Large intestine (tissue), 3 donors: ENCODE data around the gene CDKAL1. TPM values are rescaled to one million over a fixed set of nuclear protein-coding genes. Genes with fewer than 3 reads are reported as not detected.

Experiments
- DNase-seq, 2 donors: peaks; one replicate each; pipeline versions ENCODE4 v3.0.0 to v3.0.0-alpha.2; 2013
- H3K27ac ChIP-seq: one replicate; pipeline ENCODE4 v1.5.1; 2013; ENCODE audit warnings: low read length
- H3K27me3 ChIP-seq: 2 replicates; pipeline ENCODE4 v1.6.1; 2013; ENCODE audit warnings: low read length; ENCODE audit not compliant: control insufficient read depth, insufficient read depth
- H3K36me3 ChIP-seq: 2 replicates; pipeline ENCODE4 v1.6.1; 2013; ENCODE audit warnings: low read length; ENCODE audit not compliant: control insufficient read depth, insufficient read depth
- H3K4me1 ChIP-seq: one replicate; pipeline ENCODE4 v1.6.1; 2013; ENCODE audit warnings: low read length; ENCODE audit not compliant: control insufficient read depth, insufficient read depth
- H3K4me3 ChIP-seq: one replicate; pipeline ENCODE4 v1.5.1; 2013; ENCODE audit warnings: low read length
- H3K9me3 ChIP-seq: one replicate; pipeline ENCODE4 v1.6.1; 2013; ENCODE audit warnings: mild to moderate bottlenecking, low read depth, low read length, moderate library complexity; ENCODE audit not compliant: control insufficient read depth
- WGBS: methylation state at CpG from one replicate; pipeline ENCODE4 v1.1.5; 2013; ENCODE audit warnings: low lambda C conversion rate; ENCODE audit not compliant: insufficient coverage; 5-methylcytosine and 5-hydroxymethylcytosine counted together
- polyA plus RNA-seq: library from polyadenylated mRNA; unstranded; fragments of 120-200 nt; gene quantifications from one replicate; pipeline ENCODE4 v1.2.1, GENCODE V29; 2013

CDKAL1 gene
- polyA plus RNA-seq, 1 donor = 10.3 TPM

GRCh38 chr6:21121636-21122136 lies 587.4 kb downstream of the CDKAL1 start:
- no peak for DNase-seq
- H3K27ac ChIP-seq = no peak overlapping the region
- H3K36me3 ChIP-seq = no peaks in the 10 kb centered on the region
- H3K4me3 ChIP-seq = no peak overlapping the region
- no peaks in the 10 kb centered on the region for H3K9me3 ChIP-seq
- H3K4me1 ChIP-seq = peaks cover 11% of the 10 kb centered on the region
- no peaks in the 10 kb centered on the region for H3K27me3 ChIP-seq
- no CpG with 5 or more reads among the region's 3 CpGs for WGBS

- DNase-seq = peak; percentile 65 to 84
- H3K4me3 ChIP-seq = no peak overlapping the region
- peak overlapping the region; percentile 29 for H3K27ac ChIP-seq
- H3K27me3 ChIP-seq = no peaks in the 10 kb centered on the region
- no peaks in the 10 kb centered on the region for H3K9me3 ChIP-seq
- WGBS = 86% methylated on average over 1 of the region's 4 CpGs
- H3K36me3 ChIP-seq = no peaks in the 10 kb centered on the region
- peaks cover 11% of the 10 kb centered on the region for H3K4me1 ChIP-seq
Observed at GRCh38 chr6:21123507-21124436, 589.5 kb downstream of the CDKAL1 start.

GRCh38 chr6:21128601-21129000 lies 594.3 kb downstream of the CDKAL1 start:
- Histone ChIP-seq H3K36me3 (no peaks in the 10 kb centered on the region), H3K4me1 (peaks cover 11% of the 10 kb centered on the region), H3K9me3 (no peaks in the 10 kb centered on the region), H3K27me3 (no peaks in the 10 kb centered on the region), H3K4me3 (no peak overlapping the region), H3K27ac (no peak overlapping the region)
- DNase-seq = no peak

DNA sequence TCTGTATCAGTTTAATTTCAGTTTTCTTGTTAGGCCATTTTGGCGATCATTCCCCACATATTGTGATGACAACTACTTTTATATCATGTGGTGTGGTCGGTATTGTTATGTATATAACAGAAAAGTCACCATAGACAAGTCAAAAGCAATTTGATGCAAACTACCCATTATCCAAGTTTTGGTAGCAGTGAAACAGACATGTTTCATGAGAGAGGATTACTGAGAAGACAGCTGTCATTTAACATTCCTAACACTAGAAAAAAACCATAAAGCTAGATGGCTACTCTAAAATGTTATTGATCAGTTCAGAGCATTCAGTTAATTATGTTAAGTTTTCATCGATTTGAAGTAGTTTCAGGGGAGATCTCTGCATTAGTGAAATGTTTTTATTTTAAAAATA lies 597.1 kb downstream of the CDKAL1 start:
- Histone ChIP-seq H3K9me3 (no peaks in the 10 kb centered on the region), H3K27me3 (no peaks in the 10 kb centered on the region), H3K4me1 (no peaks in the 10 kb centered on the region), H3K36me3 (no peaks in the 10 kb centered on the region), H3K27ac (no peak overlapping the region), H3K4me3 (no peak overlapping the region)
- 100% methylated on average over 1 of the region's 3 CpGs for WGBS
- no peak for DNase-seq

GRCh38 chr6:21132446-21132845 lies 598.2 kb downstream of the CDKAL1 start:
- Histone ChIP-seq H3K4me1 (no peaks in the 10 kb centered on the region), H3K27ac (no peak overlapping the region), H3K36me3 (no peaks in the 10 kb centered on the region), H3K4me3 (no peak overlapping the region), H3K27me3 (no peaks in the 10 kb centered on the region), H3K9me3 (no peaks in the 10 kb centered on the region)
- WGBS = no CpG with 5 or more reads among the region's 1 CpG
- DNase-seq = no peak

DNA sequence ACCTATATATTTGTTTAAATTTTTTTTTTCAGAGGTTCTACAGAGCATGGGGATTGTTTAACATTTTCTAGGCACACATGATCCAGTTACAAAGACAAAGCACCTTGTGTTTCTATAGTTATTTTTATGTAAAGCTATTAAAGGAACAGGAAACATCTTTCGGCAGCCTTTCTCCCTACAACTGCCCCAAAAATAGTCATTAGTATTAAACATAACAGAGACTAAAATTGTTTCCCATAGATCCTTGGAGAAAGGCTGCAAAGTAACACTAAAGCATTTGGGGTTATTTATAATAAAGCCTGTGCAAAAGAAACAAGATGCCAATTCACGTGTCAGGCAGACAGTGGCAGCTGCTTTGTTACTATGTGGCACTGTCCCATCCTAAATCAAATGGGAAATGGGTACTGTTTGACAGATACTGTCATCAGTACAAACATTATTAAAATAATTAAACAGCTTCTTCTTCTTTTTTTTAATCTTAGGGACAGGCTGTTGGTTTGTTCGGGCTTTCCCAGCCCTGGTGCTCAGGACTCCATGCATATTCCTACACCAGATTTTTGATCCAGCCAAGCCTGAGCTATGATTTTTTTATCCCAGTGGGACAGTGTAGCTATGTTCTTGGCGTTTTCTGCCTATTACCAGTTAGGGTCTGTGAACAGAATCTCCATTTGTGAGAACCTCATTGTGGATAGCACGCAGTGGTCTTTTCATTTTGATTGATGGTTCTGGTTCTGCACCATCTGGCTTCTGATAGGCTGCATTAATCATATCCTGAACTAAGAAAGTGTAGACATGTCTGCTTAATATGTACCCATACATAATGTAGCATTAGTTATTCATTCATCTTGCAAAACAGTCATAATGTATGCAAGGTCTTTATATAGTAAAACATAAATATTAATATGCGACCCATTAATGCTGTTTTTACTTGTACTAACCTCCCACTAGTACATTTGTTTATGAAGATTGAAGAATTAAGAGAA lies 598.9 kb downstream of the CDKAL1 start:
- WGBS = 67% methylated on average over 3 of the region's 6 CpGs
- no peak overlapping the region for H3K4me3 ChIP-seq
- no peak for DNase-seq
- H3K27ac ChIP-seq = no peak overlapping the region
- H3K4me1 ChIP-seq = no peaks in the 10 kb centered on the region
- no peaks in the 10 kb centered on the region for H3K27me3 ChIP-seq
- H3K36me3 ChIP-seq = no peaks in the 10 kb centered on the region
- H3K9me3 ChIP-seq = no peaks in the 10 kb centered on the region

GRCh38 chr6:21133901-21134300 lies 599.6 kb downstream of the CDKAL1 start:
- Histone ChIP-seq H3K27ac (no peak overlapping the region), H3K27me3 (no peaks in the 10 kb centered on the region), H3K36me3 (no peaks in the 10 kb centered on the region), H3K4me3 (no peak overlapping the region), H3K9me3 (no peaks in the 10 kb centered on the region), H3K4me1 (no peaks in the 10 kb centered on the region)
- DNase-seq = no peak
- no CpG with 5 or more reads among the region's 6 CpGs for WGBS

GRCh38 chr6:21134356-21134755 lies 600.1 kb downstream of the CDKAL1 start:
- WGBS = 70% methylated on average over 2 of the region's 4 CpGs
- H3K4me1 ChIP-seq = no peaks in the 10 kb centered on the region
- no peak overlapping the region for H3K27ac ChIP-seq
- H3K36me3 ChIP-seq = no peaks in the 10 kb centered on the region
- no peaks in the 10 kb centered on the region for H3K9me3 ChIP-seq
- DNase-seq = no peak
- H3K27me3 ChIP-seq = no peaks in the 10 kb centered on the region
- no peak overlapping the region for H3K4me3 ChIP-seq

DNA sequence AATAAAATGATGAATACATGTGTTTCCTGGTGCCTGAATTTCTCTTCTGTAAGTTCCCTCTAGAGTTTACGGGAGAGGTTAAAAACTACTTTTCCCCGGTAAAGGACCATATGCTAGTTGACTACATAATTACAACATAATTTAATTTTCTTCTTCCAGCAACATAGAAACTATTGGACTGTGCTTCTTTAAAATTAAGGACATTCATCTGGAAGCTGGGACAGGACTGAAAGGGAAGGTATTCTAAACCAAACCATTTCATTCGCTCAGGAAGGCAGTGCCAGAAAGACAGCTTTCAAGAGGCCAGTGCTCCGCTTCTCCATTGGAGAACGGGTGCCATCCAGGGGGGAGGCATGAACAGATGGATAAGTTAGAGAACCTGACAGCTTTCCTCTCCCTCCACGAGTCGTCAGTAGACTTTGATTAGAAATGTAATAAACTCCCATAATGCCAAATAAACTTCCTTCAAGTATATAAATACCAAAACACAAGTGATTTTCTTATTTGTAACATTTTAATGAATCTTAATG lies 601.3 kb downstream of the CDKAL1 start:
- H3K36me3 ChIP-seq = no peaks in the 10 kb centered on the region
- no peak for DNase-seq
- H3K4me3 ChIP-seq = no peak overlapping the region
- H3K27ac ChIP-seq = no peak overlapping the region
- no peaks in the 10 kb centered on the region for H3K27me3 ChIP-seq
- H3K4me1 ChIP-seq = no peaks in the 10 kb centered on the region
- WGBS = 94% methylated on average over 3 of the region's 7 CpGs
- H3K9me3 ChIP-seq = no peaks in the 10 kb centered on the region

- DNase-seq = no peak
- 75% methylated on average over 2 of the region's 2 CpGs for WGBS
- H3K9me3 ChIP-seq = no peaks in the 10 kb centered on the region
- H3K27me3 ChIP-seq = no peaks in the 10 kb centered on the region
- no peak overlapping the region for H3K4me3 ChIP-seq
- no peaks in the 10 kb centered on the region for H3K4me1 ChIP-seq
- H3K36me3 ChIP-seq = no peaks in the 10 kb centered on the region
- no peak overlapping the region for H3K27ac ChIP-seq
Observed at GRCh38 chr6:21137700-21138335, 603.6 kb downstream of the CDKAL1 start.
